Measurements from ENCODE around the gene YWHAQ.

GRCh38 chr2:9548506-9548905 lies 82.3 kb downstream of the YWHAQ start:
- TF ChIP-seq CTCF (IDR thresholded peaks at IDR 0.05) (no peak), POLR2A (IDR thresholded peaks at IDR 0.05) (no peak)

Data from Peyer's patch (tissue), 4 donors.